Measurements from ENCODE around the gene GOLGA6L2. TPM values are rescaled to one million over a fixed set of nuclear protein-coding genes. Genes with fewer than 3 reads are reported as not detected.

GOLGA6L2 gene
- total RNA-seq (not detected), polyA plus RNA-seq (not detected)
- long read RNA-seq, donor 1 = 0 reads
- long read RNA-seq, donor 2 = 0 reads
- long read RNA-seq, donor 3 = 0 reads

GRCh38 chr15:23447107-23447500 is at the start of gene GOLGA6L2:
Gene GOLGA6L2 (minus strand): TSS chr15:23447243. CDS start chr15:23447181, 62 bp downstream.
- H3K4me3 ChIP-seq = no peak within 1 kb of the TSS
- no peaks in the 10 kb centered on the region for H3K27me3 ChIP-seq
- no peaks in the 10 kb centered on the region for H3K36me3 ChIP-seq
- TF ChIP-seq EP300 (IDR thresholded peaks at IDR 0.05) = no peak
- no peak within 1 kb of the TSS for H3K27ac ChIP-seq
- H3K4me1 ChIP-seq (ENCODE audit: insufficient read depth) = no peaks in the 10 kb centered on the region
- intact Hi-C loops (cut with DNase I) = no loop called here
- 80 to 84% (median 83%) methylated on average over 10 of the region's 10 CpGs for WGBS, 3 donors
- H3K9me3 ChIP-seq = no peaks in the 10 kb centered on the region
- no peak for DNase-seq

GRCh38 chr15:23484870-23485269 is 37.8 kb upstream of the GOLGA6L2 start:
- no peak overlapping the region for H3K4me3 ChIP-seq
- intact Hi-C loops (cut with DNase I) = no loop called here
- H3K27me3 ChIP-seq = no peaks in the 10 kb centered on the region
- no peaks in the 10 kb centered on the region for H3K9me3 ChIP-seq
- 78 to 83% (median 79%) methylated on average over 2 of the region's 2 CpGs for WGBS, 3 donors
- H3K36me3 ChIP-seq = no peaks in the 10 kb centered on the region
- DNase-seq = no peak
- H3K4me1 ChIP-seq (ENCODE audit: insufficient read depth) = no peaks in the 10 kb centered on the region
- TF ChIP-seq POLR2A (IDR thresholded peaks at IDR 0.05) (no peak), EP300 (IDR thresholded peaks at IDR 0.05) (no peak)
- TF ChIP-seq, protein P1, sequence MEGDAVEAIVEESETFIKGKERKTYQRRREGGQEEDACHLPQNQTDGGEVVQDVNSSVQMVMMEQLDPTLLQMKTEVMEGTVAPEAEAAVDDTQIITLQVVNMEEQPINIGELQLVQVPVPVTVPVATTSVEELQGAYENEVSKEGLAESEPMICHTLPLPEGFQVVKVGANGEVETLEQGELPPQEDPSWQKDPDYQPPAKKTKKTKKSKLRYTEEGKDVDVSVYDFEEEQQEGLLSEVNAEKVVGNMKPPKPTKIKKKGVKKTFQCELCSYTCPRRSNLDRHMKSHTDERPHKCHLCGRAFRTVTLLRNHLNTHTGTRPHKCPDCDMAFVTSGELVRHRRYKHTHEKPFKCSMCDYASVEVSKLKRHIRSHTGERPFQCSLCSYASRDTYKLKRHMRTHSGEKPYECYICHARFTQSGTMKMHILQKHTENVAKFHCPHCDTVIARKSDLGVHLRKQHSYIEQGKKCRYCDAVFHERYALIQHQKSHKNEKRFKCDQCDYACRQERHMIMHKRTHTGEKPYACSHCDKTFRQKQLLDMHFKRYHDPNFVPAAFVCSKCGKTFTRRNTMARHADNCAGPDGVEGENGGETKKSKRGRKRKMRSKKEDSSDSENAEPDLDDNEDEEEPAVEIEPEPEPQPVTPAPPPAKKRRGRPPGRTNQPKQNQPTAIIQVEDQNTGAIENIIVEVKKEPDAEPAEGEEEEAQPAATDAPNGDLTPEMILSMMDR (IDR thresholded peaks at IDR 0.05) = no peak
- no peak overlapping the region for H3K27ac ChIP-seq

DNA sequence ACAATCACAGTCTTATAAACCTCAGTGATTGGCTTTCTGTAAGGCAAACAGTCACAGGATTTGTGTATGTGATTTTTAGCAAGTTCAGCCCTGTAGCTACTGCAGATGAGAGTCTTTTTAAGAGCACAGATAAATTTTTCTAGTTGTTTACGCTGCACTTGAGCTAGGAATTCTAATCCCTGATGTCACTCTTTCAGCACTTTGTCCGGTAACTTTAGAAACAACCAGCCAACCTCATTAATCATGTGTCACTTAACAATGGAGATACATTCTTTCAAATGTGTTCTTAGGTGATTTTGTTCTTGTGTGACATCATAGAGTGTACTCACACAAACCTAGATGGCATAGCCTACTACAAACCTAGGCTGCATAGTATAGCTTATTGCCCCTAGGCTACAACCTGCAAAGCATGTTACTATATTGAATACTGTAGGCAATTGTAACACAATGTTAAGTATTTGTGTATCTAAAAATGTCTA is 36.8 kb upstream of the GOLGA6L2 start:
- intact Hi-C loops (cut with DNase I) = no loop called here
- H3K36me3 ChIP-seq = no peaks in the 10 kb centered on the region
- 41 to 60% (median 42%) methylated on average over 2 of the region's 2 CpGs for WGBS, 3 donors
- H3K9me3 ChIP-seq = no peaks in the 10 kb centered on the region
- H3K27ac ChIP-seq = no peak overlapping the region
- H3K4me3 ChIP-seq = no peak overlapping the region
- no peak for TF ChIP-seq EP300 (IDR thresholded peaks at IDR 0.05)
- no peak for TF ChIP-seq POLR2A (IDR thresholded peaks at IDR 0.05)
- no peak for DNase-seq
- no peaks in the 10 kb centered on the region for H3K27me3 ChIP-seq
- no peaks in the 10 kb centered on the region for H3K4me1 ChIP-seq (ENCODE audit: insufficient read depth)

DNA sequence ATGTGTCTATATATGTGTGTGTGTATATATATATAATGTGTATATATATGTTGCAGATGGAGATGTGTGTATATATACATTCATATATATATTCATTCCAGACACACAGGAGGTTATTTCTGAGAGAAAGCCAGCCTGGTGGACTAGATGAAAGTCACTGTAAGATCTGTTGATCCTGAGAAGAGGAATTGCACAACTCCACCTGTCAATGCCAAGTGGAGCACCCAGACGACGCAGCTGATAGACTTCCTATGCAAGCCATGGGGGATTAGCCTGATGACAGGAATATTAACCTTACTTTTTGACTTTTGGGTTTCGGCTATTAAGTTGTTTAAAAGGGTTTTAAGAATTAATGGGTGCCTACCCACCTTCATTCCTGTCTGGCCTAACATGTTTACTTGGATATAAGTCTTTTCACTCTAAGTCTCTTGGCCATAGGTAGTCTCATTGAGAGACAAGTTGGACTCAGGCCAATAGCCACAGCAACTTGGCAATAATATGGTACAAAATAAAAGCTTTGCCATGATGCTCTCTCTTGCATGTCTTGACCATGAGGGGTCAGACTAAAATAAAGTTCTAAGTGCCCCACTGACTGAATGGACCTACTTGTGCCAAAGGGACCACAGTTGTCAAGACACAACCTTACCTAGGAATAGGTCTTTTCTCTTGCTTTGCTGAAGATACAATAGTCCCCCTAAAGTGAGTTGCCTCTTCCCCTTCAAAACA is 35.9 kb upstream of the GOLGA6L2 start:
- 43 to 67% (median 61%) methylated on average over 3 of the region's 3 CpGs for WGBS, 3 donors
- intact Hi-C loops (cut with DNase I) = no loop called here
- H3K4me1 ChIP-seq (ENCODE audit: insufficient read depth) = no peaks in the 10 kb centered on the region
- TF ChIP-seq, protein P1 (IDR thresholded peaks at IDR 0.05) = no peak
- TF ChIP-seq EP300 (IDR thresholded peaks at IDR 0.05) (no peak), POLR2A (IDR thresholded peaks at IDR 0.05) (no peak)
- no peak for DNase-seq
- no peaks in the 10 kb centered on the region for H3K36me3 ChIP-seq
- no peaks in the 10 kb centered on the region for H3K9me3 ChIP-seq
- H3K27me3 ChIP-seq = no peaks in the 10 kb centered on the region
- no peak overlapping the region for H3K27ac ChIP-seq
- H3K4me3 ChIP-seq = no peak overlapping the region

DNA sequence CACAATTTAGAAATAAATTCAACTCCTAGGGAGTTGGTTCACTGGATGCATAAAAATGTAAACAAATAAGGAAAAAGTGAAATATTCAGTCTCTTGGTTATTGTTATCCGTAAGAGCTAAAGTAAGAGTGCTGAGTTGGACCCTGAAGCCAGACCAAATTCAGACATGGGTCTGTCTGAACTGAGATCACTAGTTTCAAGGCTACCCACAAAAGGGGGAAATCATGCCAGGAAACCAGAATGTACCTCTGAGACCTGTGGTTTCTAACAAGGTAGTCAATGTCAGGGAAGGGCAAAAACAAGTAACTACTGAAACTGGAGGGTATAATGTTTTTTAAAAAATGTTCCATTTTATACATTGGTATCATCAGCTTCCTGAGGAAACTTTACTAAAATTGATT is 35.2 kb upstream of the GOLGA6L2 start:
- Histone ChIP-seq H3K4me3 (no peak overlapping the region), H3K27me3 (no peaks in the 10 kb centered on the region), H3K36me3 (no peaks in the 10 kb centered on the region), H3K9me3 (no peaks in the 10 kb centered on the region), H3K4me1 (ENCODE audit: insufficient read depth) (no peaks in the 10 kb centered on the region), H3K27ac (no peak overlapping the region)
- TF ChIP-seq EP300 (IDR thresholded peaks at IDR 0.05) (no peak), POLR2A (IDR thresholded peaks at IDR 0.05) (no peak)
- TF ChIP-seq, protein P1 (IDR thresholded peaks at IDR 0.05) = no peak
- no peak for DNase-seq
- intact Hi-C loops (cut with DNase I) = no loop called here
- WGBS, 3 donors = 41 to 55% (median 55%) methylated on average over 1 of the region's 1 CpG
